Neuronal stem cell (in vitro differentiated cells): ENCODE measurements around the gene NTPCR.
"Not testable (repeated sequence)": the region's sequence is repeated elsewhere in the genome, so short reads cannot be mapped to it uniquely, and the experiment has no call there.

ENCODE experiments used
- DNase-seq: peaks from one replicate; pipeline ENCODE4 v3.0.0-alpha.2; 2013; ENCODE audit warnings: low spot score
- H2AFZ ChIP-seq: one replicate; pipeline ENCODE4 v1.6.1; 2013; ENCODE audit warnings: mild to moderate bottlenecking, low read length, inconsistent platforms
- H2AK5ac ChIP-seq: 2 replicates; pipeline ENCODE4 v1.6.1; 2013; ENCODE audit warnings: low read depth, mild to moderate bottlenecking, inconsistent platforms, low read length, moderate library complexity, mixed read lengths
- H2BK120ac ChIP-seq: 2 replicates; pipeline ENCODE4 v1.6.1; 2013; ENCODE audit warnings: low read depth, mild to moderate bottlenecking, inconsistent platforms, low read length, moderate library complexity, mixed read lengths
- H2BK12ac ChIP-seq: one replicate; pipeline ENCODE4 v1.6.1; 2013; ENCODE audit warnings: low read length, inconsistent platforms
- H2BK15ac ChIP-seq: 2 replicates; pipeline ENCODE4 v1.6.1; 2013; ENCODE audit warnings: mild to moderate bottlenecking, low read length, inconsistent platforms, mixed read lengths
- H2BK5ac ChIP-seq: one replicate; pipeline ENCODE4 v1.6.1; 2013; ENCODE audit warnings: inconsistent platforms, mild to moderate bottlenecking, low read length, moderate library complexity
- H3K14ac ChIP-seq: one replicate; pipeline ENCODE4 v1.6.1; 2013; ENCODE audit warnings: low read length, inconsistent platforms
- H3K18ac ChIP-seq: 2 replicates; pipeline ENCODE4 v1.6.1; 2013; ENCODE audit warnings: low read length, inconsistent platforms
- H3K23ac ChIP-seq: 2 replicates; pipeline ENCODE4 v1.6.1; 2013; ENCODE audit warnings: low read depth, mild to moderate bottlenecking, mixed read lengths, low read length, inconsistent platforms; ENCODE audit not compliant: poor library complexity
- H3K27ac ChIP-seq: replicated peaks from 3 replicates; pipeline ENCODE4 v1.5.1; 2013; ENCODE audit warnings: low read length, inconsistent platforms
- H3K27me3 ChIP-seq, 3 experiments: 2 replicates each; pipeline ENCODE4 v1.6.1; 2013; ENCODE audit warnings: low read length in 3 of 3, mild to moderate bottlenecking in 2 of 3, inconsistent platforms in 1 of 3, low read depth in 1 of 3, mixed read lengths in 1 of 3, moderate library complexity in 1 of 3; ENCODE audit not compliant: control insufficient read depth in 3 of 3, insufficient read depth in 3 of 3
- H3K36me3 ChIP-seq, 2 donors: replicated peaks in 1 of 2; 2 replicates each; pipeline ENCODE4 v1.6.1; 2013; ENCODE audit warnings: low read length in 2 of 2; ENCODE audit not compliant: control insufficient read depth in 2 of 2, insufficient read depth in 2 of 2
- H3K4ac ChIP-seq: 2 replicates; pipeline ENCODE4 v1.6.1; 2013; ENCODE audit warnings: inconsistent platforms, mild to moderate bottlenecking, low read length, moderate library complexity
- H3K4me1 ChIP-seq, 2 donors: 1 replicate in 1 of 2; 2 replicates in 1 of 2; pipeline ENCODE4 v1.6.1; 2013; ENCODE audit warnings: low read length in 2 of 2, low read depth in 1 of 2; ENCODE audit not compliant: control insufficient read depth in 2 of 2, insufficient read depth in 1 of 2
- H3K4me2 ChIP-seq: one replicate; pipeline ENCODE4 v1.6.1; 2013; ENCODE audit warnings: mild to moderate bottlenecking, low read length, inconsistent platforms; ENCODE audit not compliant: insufficient read depth, poor library complexity, severe bottlenecking
- H3K4me3 ChIP-seq, 2 donors: 2 replicates each; pipeline ENCODE4 v1.5.1; 2013; ENCODE audit warnings: low read length in 2 of 2, mild to moderate bottlenecking in 2 of 2, inconsistent platforms in 1 of 2, moderate library complexity in 1 of 2
- H3K79me1 ChIP-seq: one replicate; pipeline ENCODE4 v1.6.1; 2013; ENCODE audit warnings: low read depth, mild to moderate bottlenecking, inconsistent platforms, low read length, moderate library complexity
- H3K9ac ChIP-seq: one replicate; pipeline ENCODE4 v1.6.1; 2013; ENCODE audit warnings: mild to moderate bottlenecking, low read depth, low read length, inconsistent platforms; ENCODE audit not compliant: poor library complexity
- H3K9me3 ChIP-seq, 2 donors: replicated peaks in 1 of 2; 2 replicates each; pipeline versions ENCODE3 to v1.6.1; 2013; ENCODE audit warnings: low read length in 2 of 2, mild to moderate bottlenecking in 2 of 2, inconsistent platforms in 1 of 2, low read depth in 1 of 2, mixed read lengths in 1 of 2, moderate library complexity in 1 of 2; ENCODE audit not compliant: control insufficient read depth in 2 of 2, insufficient read depth in 1 of 2
- H4K8ac ChIP-seq: one replicate; pipeline ENCODE4 v1.6.1; 2013; ENCODE audit warnings: low read depth, mild to moderate bottlenecking, inconsistent platforms, low read length, moderate library complexity
- H4K91ac ChIP-seq: one replicate; pipeline ENCODE4 v1.6.1; 2013; ENCODE audit warnings: low read length, low read depth, mild to moderate bottlenecking, inconsistent platforms; ENCODE audit not compliant: poor library complexity
- WGBS, 2 donors: extraction: QIAGEN DNeasy Blood & Tissue Kit; methylation state at CpG; one replicate each; pipeline ENCODE4 v1.1.7; 2013; ENCODE audit warnings: missing lambda C conversion rate in 2 of 2, mixed read lengths in 1 of 2; ENCODE audit not compliant: insufficient read length in 2 of 2, insufficient replicate concordance in 1 of 2; ENCODE audit errors: extremely low coverage in 2 of 2; 5-methylcytosine and 5-hydroxymethylcytosine counted together

Gene NTPCR

DNA sequence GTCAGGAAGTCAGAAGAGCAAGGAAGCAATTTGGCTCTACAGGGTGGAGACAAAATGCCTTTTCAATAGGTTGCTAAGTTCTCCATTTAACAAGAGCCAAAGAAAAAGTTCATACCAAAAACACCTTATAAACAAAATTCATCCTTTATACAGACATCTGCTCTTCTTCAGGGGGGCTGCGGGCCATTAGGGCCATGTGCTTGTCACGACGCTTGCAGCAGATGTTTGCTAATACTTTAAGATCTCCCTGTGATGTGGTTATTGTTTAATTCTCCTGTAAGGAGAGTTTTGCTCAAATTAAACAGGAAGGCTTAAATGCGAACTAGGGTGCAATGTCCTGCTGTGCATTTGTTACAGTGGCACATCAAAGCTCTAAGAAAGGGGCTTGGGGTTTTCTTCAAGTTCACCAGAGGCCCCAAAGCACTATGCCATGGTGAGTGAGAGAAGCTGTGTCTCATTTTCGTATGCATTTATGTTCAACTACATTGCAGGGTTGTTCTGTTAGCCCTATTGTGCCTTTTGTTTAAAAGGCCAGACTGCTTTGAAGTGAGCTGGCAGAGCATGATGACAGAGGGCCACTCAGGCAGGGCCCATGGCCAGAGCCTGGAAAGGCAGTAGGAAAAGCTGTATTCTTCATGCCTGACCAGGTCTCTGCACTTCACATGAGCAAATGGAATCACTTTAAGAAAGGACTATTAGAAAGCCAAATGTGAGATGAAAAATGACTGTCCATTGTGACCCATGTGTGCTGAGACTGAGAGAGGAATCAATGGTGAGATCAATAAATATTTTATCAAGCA is 24.8 kb upstream of the NTPCR start:
- H3K27ac ChIP-seq = no peak overlapping the region

DNA sequence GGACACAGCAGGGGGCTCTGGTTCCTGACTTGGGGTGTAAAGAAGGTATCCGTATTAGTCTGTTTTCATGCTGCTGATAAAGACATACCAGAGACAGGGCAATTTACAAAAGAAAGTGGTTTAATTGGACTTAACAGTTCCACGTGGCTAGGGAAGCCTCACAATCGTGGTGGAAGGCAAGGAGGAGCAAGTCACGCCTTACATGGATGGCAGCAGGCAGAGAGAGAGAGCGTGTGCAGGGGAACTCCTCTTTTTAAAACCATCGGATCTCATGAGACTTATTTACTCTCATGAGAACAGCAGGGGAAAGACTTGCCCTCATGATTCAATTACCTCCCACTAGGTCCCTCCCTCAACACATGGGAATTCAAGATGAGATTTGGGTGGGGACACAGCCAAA is 23.2 kb upstream of the NTPCR start:
- not testable (repeated sequence) for H3K4me1 ChIP-seq, H3K27ac ChIP-seq, H4K91ac ChIP-seq, H2BK5ac ChIP-seq, H2BK120ac ChIP-seq, H4K8ac ChIP-seq, H3K4me2 ChIP-seq, H3K14ac ChIP-seq, H3K9me3 ChIP-seq, H3K23ac ChIP-seq, DNase-seq, H3K4ac ChIP-seq, H3K4me3 ChIP-seq, H2BK12ac ChIP-seq, H2BK15ac ChIP-seq, H3K36me3 ChIP-seq, H3K79me1 ChIP-seq, H2AFZ ChIP-seq, H3K27me3 ChIP-seq, H3K18ac ChIP-seq, H2AK5ac ChIP-seq, H3K9ac ChIP-seq
- no CpG with 5 or more reads among the region's 6 CpGs for WGBS, 2 donors

More for the DNA sequence above, 24.8 kb upstream of the NTPCR start:
- Histone ChIP-seq H2BK5ac (no peak overlapping the region), H3K23ac (no peak overlapping the region), H3K4me3 (no peak overlapping the region), H3K27me3 (no peaks in the 10 kb centered on the region), H3K14ac (no peak overlapping the region), H2BK12ac (no peak overlapping the region), H3K4ac (no peak overlapping the region), H3K9me3 (no peaks in the 10 kb centered on the region), H3K36me3 (no peaks in the 10 kb centered on the region), H4K8ac (no peak overlapping the region), H2AK5ac (no peak overlapping the region), H3K4me1 (peaks cover 1 to 8% of the 10 kb centered on the region in 2 donors), H4K91ac (no peak overlapping the region), H2BK120ac (no peak overlapping the region), H3K9ac (no peak overlapping the region), H3K18ac (no peak overlapping the region), H3K79me1 (no peaks in the 10 kb centered on the region), H3K4me2 (no peak overlapping the region), H2AFZ (peak overlapping the region; percentile 21), H2BK15ac (no peak overlapping the region)
- no CpG with 5 or more reads among the region's 5 CpGs for WGBS, 2 donors
- DNase-seq = no peak

DNA sequence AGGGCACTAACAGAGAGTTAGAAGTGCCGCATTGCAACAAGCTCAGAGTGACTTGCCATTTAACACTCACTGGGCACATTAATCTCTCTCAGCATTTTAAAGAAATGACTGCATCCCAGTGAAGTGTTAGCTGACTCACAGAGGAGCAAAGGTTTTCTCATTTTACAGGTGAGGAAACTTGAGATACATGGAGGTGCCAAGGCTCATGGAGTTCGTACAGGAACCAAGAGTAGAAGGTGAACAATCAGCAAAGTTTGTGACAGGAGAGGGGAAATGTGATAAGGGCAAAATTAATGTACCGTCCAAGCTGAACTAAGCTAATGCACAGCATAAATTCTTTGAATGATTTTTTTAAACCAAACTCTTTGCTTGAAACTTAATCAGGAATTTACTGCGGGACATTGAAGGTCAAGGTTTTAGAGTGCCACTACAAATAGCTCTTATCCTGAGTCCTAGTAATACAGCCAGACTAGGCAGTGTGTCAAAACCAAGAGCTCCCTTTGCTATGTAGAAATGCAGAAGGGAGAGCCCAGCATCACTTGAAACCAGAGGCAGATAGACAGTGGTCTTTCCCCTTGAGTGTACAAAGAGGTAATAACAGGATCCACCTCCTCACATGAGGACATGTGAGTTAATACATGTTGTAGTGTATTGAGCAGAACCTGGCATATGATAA is 22.4 kb upstream of the NTPCR start:
- no peak overlapping the region for H3K14ac ChIP-seq
- H4K91ac ChIP-seq = no peak overlapping the region
- no peaks in the 10 kb centered on the region for H3K36me3 ChIP-seq
- no peak overlapping the region for H3K9ac ChIP-seq
- no peak overlapping the region for H3K27ac ChIP-seq
- WGBS, 2 donors = no CpG with 5 or more reads among the region's 4 CpGs
- H3K27me3 ChIP-seq = no peaks in the 10 kb centered on the region
- H2BK12ac ChIP-seq = no peak overlapping the region
- H2AFZ ChIP-seq = no peak overlapping the region
- H3K4me3 ChIP-seq = no peak overlapping the region
- peaks cover 1 to 8% of the 10 kb centered on the region in 2 donors for H3K4me1 ChIP-seq
- no peak overlapping the region for H2BK5ac ChIP-seq
- H2AK5ac ChIP-seq = no peak overlapping the region
- H3K79me1 ChIP-seq = no peaks in the 10 kb centered on the region
- H3K18ac ChIP-seq = no peak overlapping the region
- no peak overlapping the region for H2BK15ac ChIP-seq
- H3K23ac ChIP-seq = no peak overlapping the region
- H2BK120ac ChIP-seq = no peak overlapping the region
- no peak overlapping the region for H3K4ac ChIP-seq
- DNase-seq = no peak
- no peaks in the 10 kb centered on the region for H3K9me3 ChIP-seq
- H4K8ac ChIP-seq = no peak overlapping the region
- H3K4me2 ChIP-seq = no peak overlapping the region
